Measurements from ENCODE around the gene NAP1L5. TPM values are rescaled to one million over a fixed set of nuclear protein-coding genes. Genes with fewer than 3 reads are reported as not detected.

NAP1L5 gene
- total and polyA plus RNA-seq, 2 donors (not counting 1 experiment from before 2014, with no cell fraction given), result 8.9 to 14.1 TPM

GRCh38 chr4:88690355-88690754 lies 7.3 kb downstream of the NAP1L5 start:
- H3K27ac ChIP-seq (ENCODE audit: insufficient read depth, low read length), result no peak overlapping the region

GRCh38 chr4:88681209-88681608 lies 16.4 kb downstream of the NAP1L5 start:
- Histone ChIP-seq H4K20me1 (ENCODE audit: control insufficient read depth, extremely low read depth, insufficient read depth, low read length) (no peaks in the 10 kb centered on the region), H3K27ac (ENCODE audit: insufficient read depth, low read length) (no peak overlapping the region), H3K4me3 (replicated peaks in 1 of 4; ENCODE audit: control extremely low read depth in 1 of 4, insufficient read depth in 1 of 4, low read depth in 3 of 4, low read length in 4 of 4) (no peak overlapping the region), H3K27me3 (ENCODE audit: control insufficient read depth, insufficient read depth, low read length) (no peaks in the 10 kb centered on the region), H3K9ac (ENCODE audit: insufficient read depth, low read length) (no peak overlapping the region), H3K4me1 (ENCODE audit: control insufficient read depth, extremely low read depth, insufficient read depth, low read length) (no peaks in the 10 kb centered on the region), H3K4me2 (ENCODE audit: extremely low read depth, insufficient read depth, low read length) (no peak overlapping the region), H3K79me2 (ENCODE audit: control insufficient read depth, insufficient read depth, low read length) (no peaks in the 10 kb centered on the region), H3K36me3 (ENCODE audit: control insufficient read depth, insufficient read depth, low read length) (no peaks in the 10 kb centered on the region), H3K9me3 (ENCODE audit: control insufficient read depth, insufficient read depth, low read depth, low read length) (no peaks in the 10 kb centered on the region), H2AFZ (ENCODE audit: low read length) (no peak overlapping the region)
- DNase-seq (ENCODE audit: low read depth in 2 of 2), result no peak
- no peak for TF ChIP-seq EZH2 (IDR thresholded peaks at IDR 0.05; ENCODE audit: low read length, missing control alignments)
- TF ChIP-seq CTCF (conservative IDR thresholded peaks at IDR 0.05 in 1 of 2, IDR thresholded peaks at IDR 0.05 in 1 of 2; ENCODE audit: low read depth in 1 of 2, low read length in 2 of 2), result no peak

More at GRCh38 chr4:88690355-88690754, 7.3 kb downstream of the NAP1L5 start:
- peak; percentile 41 to 58 for DNase-seq (ENCODE audit: low read depth in 2 of 2)
- Histone ChIP-seq H3K9me3 (ENCODE audit: control insufficient read depth, insufficient read depth, low read depth, low read length) (no peaks in the 10 kb centered on the region), H4K20me1 (ENCODE audit: control insufficient read depth, extremely low read depth, insufficient read depth, low read length) (no peaks in the 10 kb centered on the region), H3K9ac (ENCODE audit: insufficient read depth, low read length) (no peak overlapping the region), H3K4me3 (replicated peaks in 1 of 4; ENCODE audit: control extremely low read depth in 1 of 4, insufficient read depth in 1 of 4, low read depth in 3 of 4, low read length in 4 of 4) (no peak overlapping the region), H3K79me2 (ENCODE audit: control insufficient read depth, insufficient read depth, low read length) (no peaks in the 10 kb centered on the region), H3K27me3 (ENCODE audit: control insufficient read depth, insufficient read depth, low read length) (no peaks in the 10 kb centered on the region), H3K4me1 (ENCODE audit: control insufficient read depth, extremely low read depth, insufficient read depth, low read length) (no peaks in the 10 kb centered on the region), H2AFZ (ENCODE audit: low read length) (no peak overlapping the region), H3K36me3 (ENCODE audit: control insufficient read depth, insufficient read depth, low read length) (no peaks in the 10 kb centered on the region), H3K4me2 (ENCODE audit: extremely low read depth, insufficient read depth, low read length) (no peak overlapping the region)
- TF ChIP-seq CTCF (conservative IDR thresholded peaks at IDR 0.05 in 1 of 2, IDR thresholded peaks at IDR 0.05 in 1 of 2; ENCODE audit: low read depth in 1 of 2, low read length in 2 of 2) (no peak), EZH2 (IDR thresholded peaks at IDR 0.05; ENCODE audit: low read length, missing control alignments) (no peak)

- no peaks in the 10 kb centered on the region for H3K9me3 ChIP-seq (ENCODE audit: control insufficient read depth, insufficient read depth, low read depth, low read length)
- H2AFZ ChIP-seq (ENCODE audit: low read length), result no peak overlapping the region
- no peak overlapping the region for H3K27ac ChIP-seq (ENCODE audit: insufficient read depth, low read length)
- H3K36me3 ChIP-seq (ENCODE audit: control insufficient read depth, insufficient read depth, low read length), result no peaks in the 10 kb centered on the region
- H3K9ac ChIP-seq (ENCODE audit: insufficient read depth, low read length), result no peak overlapping the region
- no peak for TF ChIP-seq CTCF (conservative IDR thresholded peaks at IDR 0.05 in 1 of 2, IDR thresholded peaks at IDR 0.05 in 1 of 2; ENCODE audit: low read depth in 1 of 2, low read length in 2 of 2)
- no peak for TF ChIP-seq EZH2 (IDR thresholded peaks at IDR 0.05; ENCODE audit: low read length, missing control alignments)
- peak in 1 of 2 donors; percentile 79 for DNase-seq (ENCODE audit: low read depth in 2 of 2)
- no peaks in the 10 kb centered on the region for H4K20me1 ChIP-seq (ENCODE audit: control insufficient read depth, extremely low read depth, insufficient read depth, low read length)
- H3K4me1 ChIP-seq (ENCODE audit: control insufficient read depth, extremely low read depth, insufficient read depth, low read length), result peaks cover 3% of the 10 kb centered on the region
- no peaks in the 10 kb centered on the region for H3K79me2 ChIP-seq (ENCODE audit: control insufficient read depth, insufficient read depth, low read length)
- no peak overlapping the region for H3K4me3 ChIP-seq (replicated peaks in 1 of 4; ENCODE audit: control extremely low read depth in 1 of 4, insufficient read depth in 1 of 4, low read depth in 3 of 4, low read length in 4 of 4)
- no peaks in the 10 kb centered on the region for H3K27me3 ChIP-seq (ENCODE audit: control insufficient read depth, insufficient read depth, low read length)
- H3K4me2 ChIP-seq (ENCODE audit: extremely low read depth, insufficient read depth, low read length), result no peak overlapping the region
Observed at GRCh38 chr4:88675543-88675942, 22.1 kb downstream of the NAP1L5 start.

Data from fibroblast of lung (primary cell).